GM13976 (cell line): Measurements from ENCODE around the gene VWC2L.

Source experiments
- DNase-seq: peaks from one replicate; pipeline ENCODE4 v3.0.0; 2012; ENCODE audit warnings: low spot score
- CTCF ChIP-seq: IDR thresholded peaks from 2 replicates; pipeline ENCODE4 v1.5.1; 2012; ENCODE audit warnings: borderline replicate concordance, mild to moderate bottlenecking; ENCODE audit not compliant: insufficient read depth; ENCODE audit errors: extremely low read depth, missing control alignments, control extremely low read depth
- in situ Hi-C: fragments of 300-500 bp; cut with MboI; formaldehyde crosslinking; loops from one replicate; pipeline ENCODE4 v1.12.0; 2022; ENCODE audit warnings: low sequenced_read_pairs, mixed read lengths, inconsistent platforms; ENCODE audit not compliant: unreplicated experiment

VWC2L gene

DNA sequence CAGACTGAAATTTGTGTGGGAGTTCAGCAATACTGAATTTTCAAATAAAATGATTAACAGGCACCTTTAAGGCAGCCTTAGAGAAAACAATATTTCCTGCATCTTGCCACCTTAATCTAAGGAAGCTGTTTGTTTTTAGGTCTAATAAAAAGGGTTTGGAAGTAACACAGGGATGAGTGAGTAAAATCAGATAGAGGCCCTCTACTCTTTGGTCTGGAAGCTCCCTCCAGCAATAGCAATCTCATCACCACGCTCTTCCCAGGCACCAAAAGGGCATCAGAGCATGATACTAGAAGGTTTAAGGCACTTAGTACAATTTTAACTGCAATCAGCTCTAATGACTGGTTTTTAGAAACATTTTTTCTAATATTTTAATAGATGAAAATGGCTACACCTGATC, 155.6 kb downstream of the VWC2L start:
- no peak for TF ChIP-seq CTCF
- in situ Hi-C loops = no loop called here
- DNase-seq = no peak

DNA sequence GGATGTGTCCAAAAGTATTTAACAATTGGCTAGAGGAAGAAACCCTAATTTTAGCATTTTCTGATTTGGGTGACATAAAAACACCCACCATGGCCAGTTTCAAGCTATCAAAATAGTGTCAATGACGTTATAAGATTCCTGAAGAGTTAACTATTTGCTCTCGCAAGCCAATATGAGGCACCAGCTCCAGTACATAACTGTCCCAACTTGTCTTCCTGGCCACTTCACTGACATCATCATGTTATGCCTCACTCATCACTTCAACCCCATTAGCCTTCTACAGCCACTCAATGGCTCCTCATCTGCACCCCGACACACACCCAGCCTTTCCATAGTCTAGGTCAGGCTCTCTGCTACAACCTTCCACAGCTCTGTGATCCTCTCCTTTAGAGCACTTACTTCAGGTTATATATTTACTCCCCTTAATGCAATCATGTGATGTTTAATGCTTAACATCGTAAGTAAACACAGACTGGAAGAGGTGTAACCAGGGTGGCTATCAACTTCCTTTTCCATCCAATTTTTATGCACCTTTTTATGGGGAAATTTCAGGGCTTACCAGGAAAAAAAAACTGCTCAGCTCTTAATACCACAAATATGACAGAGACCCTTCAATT, 158.7 kb downstream of the VWC2L start:
- in situ Hi-C loops = no loop called here
- TF ChIP-seq CTCF = no peak
- no peak for DNase-seq

- DNase-seq = no peak
- in situ Hi-C loops = no loop called here
- TF ChIP-seq CTCF = no peak
Measured at GRCh38 chr2:214574084-214574781, 163.4 kb downstream of the VWC2L start.

- TF ChIP-seq CTCF = no peak
- in situ Hi-C loops = no loop called here
- DNase-seq = no peak
Measured at GRCh38 chr2:214575030-214575429, 164.2 kb downstream of the VWC2L start.

DNA sequence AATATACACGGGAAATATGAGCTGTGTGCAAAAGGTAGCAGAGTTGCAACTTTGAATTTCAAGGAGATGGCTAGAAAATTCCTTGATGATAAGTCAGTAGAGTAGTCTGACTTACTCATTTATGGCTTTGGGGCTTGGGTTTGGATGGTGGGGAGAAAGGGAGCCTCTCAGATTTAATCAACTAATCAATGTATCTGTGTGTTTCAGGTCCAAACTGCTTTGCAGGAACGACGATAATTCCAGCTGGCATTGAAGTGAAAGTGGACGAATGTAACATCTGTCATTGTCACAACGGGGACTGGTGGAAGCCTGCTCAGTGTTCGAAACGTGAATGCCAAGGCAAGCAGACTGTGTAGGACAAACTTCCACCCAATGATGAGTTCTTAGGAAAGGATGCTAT, 164.6 kb downstream of the VWC2L start:
- in situ Hi-C loops = no loop called here
- DNase-seq = no peak
- no peak for TF ChIP-seq CTCF

DNA sequence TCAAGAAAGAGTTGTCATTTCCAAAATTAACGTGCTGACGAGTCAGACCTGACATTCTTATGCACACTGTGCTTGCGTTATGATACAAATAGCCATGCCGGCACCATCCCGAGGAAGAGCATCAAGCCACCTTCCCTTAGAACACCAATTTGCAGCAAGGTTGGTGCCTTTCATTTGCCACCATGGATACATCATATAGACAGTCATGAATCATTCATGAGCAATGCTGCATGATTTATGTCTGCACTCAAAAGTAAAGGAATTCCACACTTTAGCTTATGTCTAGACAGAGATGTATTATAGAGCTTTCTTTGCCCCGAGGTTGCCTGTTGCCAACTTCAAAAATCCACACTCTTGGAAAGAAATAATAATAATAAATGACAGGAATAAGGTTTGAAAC, 166.9 kb downstream of the VWC2L start:
- DNase-seq = no peak
- no peak for TF ChIP-seq CTCF
- in situ Hi-C loops = no loop called here

- no peak for DNase-seq
- in situ Hi-C loops = no loop called here
- no peak for TF ChIP-seq CTCF
Measured at GRCh38 chr2:214578442-214578841, 167.6 kb downstream of the VWC2L start.
